Measurements from ENCODE around the gene CLDN22.

CLDN22 gene

GRCh38 chr4:183347146-183347545 is 27.1 kb upstream of the CLDN22 start:
- Histone ChIP-seq H3K9ac (ENCODE audit: low read length in 2 of 2) (no peak overlapping the region), H3K36me3 (ENCODE audit: control insufficient read depth in 2 of 2, insufficient read depth in 2 of 2, low read length in 2 of 2) (no peaks in the 10 kb centered on the region), H3K9me3 (ENCODE audit: control insufficient read depth in 2 of 2, low read length in 2 of 2) (no peaks in the 10 kb centered on the region), H3K27ac (ENCODE audit: low read length) (no peak overlapping the region), H3K4me3 (ENCODE audit: low read length in 2 of 2) (no peak overlapping the region), H3K27me3 (ENCODE audit: control insufficient read depth in 1 of 2, insufficient read depth in 2 of 2, low read length in 2 of 2) (peaks cover 5 to 8% of the 10 kb centered on the region in 2 donors), H3K4me1 (ENCODE audit: control insufficient read depth, insufficient read depth, low read length) (peaks cover 2% of the 10 kb centered on the region)

- Histone ChIP-seq H3K27me3 (ENCODE audit: control insufficient read depth in 1 of 2, insufficient read depth in 2 of 2, low read length in 2 of 2) (peaks cover 3 to 8% of the 10 kb centered on the region in 2 donors), H3K36me3 (ENCODE audit: control insufficient read depth in 2 of 2, insufficient read depth in 2 of 2, low read length in 2 of 2) (no peaks in the 10 kb centered on the region), H3K27ac (ENCODE audit: low read length) (no peak overlapping the region), H3K4me3 (ENCODE audit: low read length in 2 of 2) (no peak overlapping the region), H3K4me1 (ENCODE audit: control insufficient read depth, insufficient read depth, low read length) (peaks cover 2% of the 10 kb centered on the region), H3K9me3 (ENCODE audit: control insufficient read depth in 2 of 2, low read length in 2 of 2) (no peaks in the 10 kb centered on the region), H3K9ac (ENCODE audit: low read length in 2 of 2) (no peak overlapping the region)
Observed at GRCh38 chr4:183345261-183345660, 25.2 kb upstream of the CLDN22 start.

GRCh38 chr4:183344523-183345255 is 24.6 kb upstream of the CLDN22 start:
- no peak overlapping the region for H3K9ac ChIP-seq (ENCODE audit: low read length in 2 of 2)
- H3K27me3 ChIP-seq (ENCODE audit: control insufficient read depth in 1 of 2, insufficient read depth in 2 of 2, low read length in 2 of 2): peaks cover 3 to 8% of the 10 kb centered on the region in 2 donors
- no peaks in the 10 kb centered on the region for H3K36me3 ChIP-seq (ENCODE audit: control insufficient read depth in 2 of 2, insufficient read depth in 2 of 2, low read length in 2 of 2)
- H3K4me3 ChIP-seq (ENCODE audit: low read length in 2 of 2): no peak overlapping the region
- H3K4me1 ChIP-seq (ENCODE audit: control insufficient read depth, insufficient read depth, low read length): peaks cover 2% of the 10 kb centered on the region
- H3K27ac ChIP-seq (ENCODE audit: low read length): no peak overlapping the region
- H3K9me3 ChIP-seq (ENCODE audit: control insufficient read depth in 2 of 2, low read length in 2 of 2): no peaks in the 10 kb centered on the region

GRCh38 chr4:183343730-183344129 is 23.7 kb upstream of the CLDN22 start:
- no peak overlapping the region for H3K27ac ChIP-seq (ENCODE audit: low read length)
- H3K27me3 ChIP-seq (ENCODE audit: control insufficient read depth in 1 of 2, insufficient read depth in 2 of 2, low read length in 2 of 2): peaks cover 6 to 8% of the 10 kb centered on the region in 2 donors

GRCh38 chr4:183342541-183343533 is 22.8 kb upstream of the CLDN22 start:
- Histone ChIP-seq H3K9me3 (ENCODE audit: control insufficient read depth in 2 of 2, low read length in 2 of 2) (no peaks in the 10 kb centered on the region), H3K27ac (ENCODE audit: low read length) (no peak overlapping the region), H3K4me1 (ENCODE audit: control insufficient read depth, insufficient read depth, low read length) (no peaks in the 10 kb centered on the region), H3K4me3 (ENCODE audit: low read length in 2 of 2) (no peak overlapping the region), H3K36me3 (ENCODE audit: control insufficient read depth in 2 of 2, insufficient read depth in 2 of 2, low read length in 2 of 2) (no peaks in the 10 kb centered on the region), H3K27me3 (ENCODE audit: control insufficient read depth in 1 of 2, insufficient read depth in 2 of 2, low read length in 2 of 2) (peaks cover 3 to 8% of the 10 kb centered on the region in 2 donors), H3K9ac (ENCODE audit: low read length in 2 of 2) (no peak overlapping the region)

More at GRCh38 chr4:183343730-183344129, 23.7 kb upstream of the CLDN22 start:
- no peak overlapping the region for H3K9ac ChIP-seq (ENCODE audit: low read length in 2 of 2)
- no peaks in the 10 kb centered on the region for H3K36me3 ChIP-seq (ENCODE audit: control insufficient read depth in 2 of 2, insufficient read depth in 2 of 2, low read length in 2 of 2)
- no peaks in the 10 kb centered on the region for H3K9me3 ChIP-seq (ENCODE audit: control insufficient read depth in 2 of 2, low read length in 2 of 2)
- H3K4me1 ChIP-seq (ENCODE audit: control insufficient read depth, insufficient read depth, low read length): peaks cover 2% of the 10 kb centered on the region
- no peak overlapping the region for H3K4me3 ChIP-seq (ENCODE audit: low read length in 2 of 2)

- H3K27me3 ChIP-seq (ENCODE audit: control insufficient read depth in 1 of 2, insufficient read depth in 2 of 2, low read length in 2 of 2): peaks cover 3 to 8% of the 10 kb centered on the region in 2 donors
- H3K27ac ChIP-seq (ENCODE audit: low read length): no peak overlapping the region
- H3K9ac ChIP-seq (ENCODE audit: low read length in 2 of 2): no peak overlapping the region
- H3K4me1 ChIP-seq (ENCODE audit: control insufficient read depth, insufficient read depth, low read length): no peaks in the 10 kb centered on the region
- no peaks in the 10 kb centered on the region for H3K9me3 ChIP-seq (ENCODE audit: control insufficient read depth in 2 of 2, low read length in 2 of 2)
- no peak overlapping the region for H3K4me3 ChIP-seq (ENCODE audit: low read length in 2 of 2)
- H3K36me3 ChIP-seq (ENCODE audit: control insufficient read depth in 2 of 2, insufficient read depth in 2 of 2, low read length in 2 of 2): no peaks in the 10 kb centered on the region
Observed at GRCh38 chr4:183337833-183338232, 17.8 kb upstream of the CLDN22 start.

GRCh38 chr4:183337349-183337748 is 17.3 kb upstream of the CLDN22 start:
- Histone ChIP-seq H3K9ac (ENCODE audit: low read length in 2 of 2) (no peak overlapping the region), H3K27ac (ENCODE audit: low read length) (no peak overlapping the region), H3K9me3 (ENCODE audit: control insufficient read depth in 2 of 2, low read length in 2 of 2) (no peaks in the 10 kb centered on the region), H3K4me1 (ENCODE audit: control insufficient read depth, insufficient read depth, low read length) (no peaks in the 10 kb centered on the region), H3K36me3 (ENCODE audit: control insufficient read depth in 2 of 2, insufficient read depth in 2 of 2, low read length in 2 of 2) (no peaks in the 10 kb centered on the region), H3K4me3 (ENCODE audit: low read length in 2 of 2) (no peak overlapping the region), H3K27me3 (ENCODE audit: control insufficient read depth in 1 of 2, insufficient read depth in 2 of 2, low read length in 2 of 2) (peaks cover 0 to 8% of the 10 kb centered on the region in 2 donors)

GRCh38 chr4:183335369-183335940 is 15.4 kb upstream of the CLDN22 start:
- Histone ChIP-seq H3K9ac (ENCODE audit: low read length in 2 of 2) (no peak overlapping the region), H3K4me1 (ENCODE audit: control insufficient read depth, insufficient read depth, low read length) (no peaks in the 10 kb centered on the region), H3K27me3 (ENCODE audit: control insufficient read depth in 1 of 2, insufficient read depth in 2 of 2, low read length in 2 of 2) (peaks cover 0 to 8% of the 10 kb centered on the region in 2 donors), H3K4me3 (ENCODE audit: low read length in 2 of 2) (no peak overlapping the region), H3K36me3 (ENCODE audit: control insufficient read depth in 2 of 2, insufficient read depth in 2 of 2, low read length in 2 of 2) (no peaks in the 10 kb centered on the region), H3K9me3 (ENCODE audit: control insufficient read depth in 2 of 2, low read length in 2 of 2) (no peaks in the 10 kb centered on the region), H3K27ac (ENCODE audit: low read length) (no peak overlapping the region)

- H3K27ac ChIP-seq (ENCODE audit: low read length): no peak overlapping the region
- H3K9me3 ChIP-seq (ENCODE audit: control insufficient read depth in 2 of 2, low read length in 2 of 2): peaks cover 0 to 2% of the 10 kb centered on the region in 2 donors
- H3K9ac ChIP-seq (ENCODE audit: low read length in 2 of 2): no peak overlapping the region
- no peak overlapping the region for H3K4me3 ChIP-seq (ENCODE audit: low read length in 2 of 2)
- no peaks in the 10 kb centered on the region for H3K4me1 ChIP-seq (ENCODE audit: control insufficient read depth, insufficient read depth, low read length)
- H3K36me3 ChIP-seq (ENCODE audit: control insufficient read depth in 2 of 2, insufficient read depth in 2 of 2, low read length in 2 of 2): no peaks in the 10 kb centered on the region
- H3K27me3 ChIP-seq (ENCODE audit: control insufficient read depth in 1 of 2, insufficient read depth in 2 of 2, low read length in 2 of 2): peaks cover 0 to 6% of the 10 kb centered on the region in 2 donors
Observed at GRCh38 chr4:183333983-183334382, 13.9 kb upstream of the CLDN22 start.

GRCh38 chr4:183333202-183333601 is 13.1 kb upstream of the CLDN22 start:
- H3K27ac ChIP-seq (ENCODE audit: low read length): no peak overlapping the region
- peaks cover 0 to 6% of the 10 kb centered on the region in 2 donors for H3K27me3 ChIP-seq (ENCODE audit: control insufficient read depth in 1 of 2, insufficient read depth in 2 of 2, low read length in 2 of 2)
- H3K36me3 ChIP-seq (ENCODE audit: control insufficient read depth in 2 of 2, insufficient read depth in 2 of 2, low read length in 2 of 2): no peaks in the 10 kb centered on the region
- no peak overlapping the region for H3K9ac ChIP-seq (ENCODE audit: low read length in 2 of 2)
- H3K4me1 ChIP-seq (ENCODE audit: control insufficient read depth, insufficient read depth, low read length): no peaks in the 10 kb centered on the region
- H3K4me3 ChIP-seq (ENCODE audit: low read length in 2 of 2): no peak overlapping the region
- H3K9me3 ChIP-seq (ENCODE audit: control insufficient read depth in 2 of 2, low read length in 2 of 2): peaks cover 0 to 3% of the 10 kb centered on the region in 2 donors

Measured in stomach smooth muscle (tissue), 2 donors.